MV-4-11 (cell line): Measurements from ENCODE around the gene PAFAH2.

Source experiments
- DNase-seq: peaks from one replicate; lab custom pipeline; 2025; lab: John Stamatoyannopoulos, UW

Gene PAFAH2

GRCh38 chr1:26031196-26031595 lies 33.3 kb upstream of the PAFAH2 start:
- DNase-seq = no peak

DNA sequence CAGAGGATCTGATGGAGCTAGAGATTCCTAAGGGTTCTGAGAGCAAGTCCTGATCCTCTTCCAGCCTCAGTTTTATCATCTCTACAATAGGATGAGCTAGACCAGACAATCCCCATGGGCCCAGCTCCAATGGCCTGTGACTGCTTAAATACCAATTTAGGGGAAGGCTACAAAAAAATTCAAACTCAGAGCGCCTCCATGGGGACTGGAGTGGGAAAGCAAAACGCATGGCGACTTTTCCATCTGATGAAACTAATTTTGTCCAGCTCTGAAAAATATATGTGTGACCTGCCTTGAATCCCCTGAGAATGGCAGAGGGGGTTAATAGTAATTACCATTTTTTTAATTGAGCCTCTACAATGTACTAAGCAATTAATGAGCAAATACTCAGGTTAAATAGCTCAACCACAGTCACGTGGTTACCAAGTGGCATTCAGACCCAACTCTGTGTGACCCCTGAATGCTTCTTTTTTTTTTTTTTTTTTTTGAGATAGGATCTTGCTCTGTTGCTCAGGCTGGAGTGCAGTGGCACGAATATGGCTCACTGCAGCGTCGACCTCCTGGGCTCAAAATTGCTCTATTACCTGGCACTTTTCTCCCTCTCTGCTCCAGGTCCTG lies 32.1 kb upstream of the PAFAH2 start:
- peak; percentile 9 for DNase-seq

DNA sequence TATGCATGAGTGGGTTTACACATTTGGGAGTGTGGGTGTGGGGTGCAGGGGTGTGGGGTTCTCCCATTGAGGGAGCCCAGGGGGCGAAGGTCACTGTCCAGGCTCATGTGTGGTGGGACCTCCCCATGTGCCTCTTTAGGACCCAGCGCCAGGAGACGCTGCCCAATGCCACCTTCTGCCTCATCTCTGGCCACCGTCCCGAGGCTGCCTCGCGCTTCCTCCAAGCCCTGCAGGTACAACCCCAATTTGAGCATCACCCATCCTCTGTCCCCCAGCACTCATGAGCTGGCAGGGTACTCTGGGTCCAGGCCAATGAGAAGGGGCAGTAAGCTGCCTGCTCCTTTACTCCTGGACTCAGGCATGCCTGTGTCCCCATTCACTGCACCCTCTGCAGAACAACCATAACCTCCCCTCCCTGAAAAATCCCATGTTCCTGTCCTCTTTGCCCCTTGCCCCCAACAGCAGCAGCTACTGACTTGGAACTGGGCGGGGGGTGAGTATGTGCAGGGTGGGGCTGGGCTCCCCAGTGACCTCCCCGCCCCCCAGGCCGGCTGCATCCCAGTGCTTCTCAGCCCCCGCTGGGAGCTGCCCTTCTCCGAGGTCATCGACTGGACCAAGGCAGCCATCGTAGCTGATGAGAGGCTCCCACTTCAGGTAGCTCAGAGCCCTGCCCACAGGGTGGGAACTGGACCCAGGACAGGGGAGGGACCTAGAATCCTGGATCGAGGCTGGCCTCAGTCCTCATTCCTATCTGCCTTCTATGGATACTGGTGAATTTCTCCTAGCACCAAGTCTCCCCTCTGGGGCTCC lies 31.4 kb upstream of the PAFAH2 start:
- DNase-seq = no peak

GRCh38 chr1:26028490-26028980 lies 30.7 kb upstream of the PAFAH2 start:
- DNase-seq = no peak

DNA sequence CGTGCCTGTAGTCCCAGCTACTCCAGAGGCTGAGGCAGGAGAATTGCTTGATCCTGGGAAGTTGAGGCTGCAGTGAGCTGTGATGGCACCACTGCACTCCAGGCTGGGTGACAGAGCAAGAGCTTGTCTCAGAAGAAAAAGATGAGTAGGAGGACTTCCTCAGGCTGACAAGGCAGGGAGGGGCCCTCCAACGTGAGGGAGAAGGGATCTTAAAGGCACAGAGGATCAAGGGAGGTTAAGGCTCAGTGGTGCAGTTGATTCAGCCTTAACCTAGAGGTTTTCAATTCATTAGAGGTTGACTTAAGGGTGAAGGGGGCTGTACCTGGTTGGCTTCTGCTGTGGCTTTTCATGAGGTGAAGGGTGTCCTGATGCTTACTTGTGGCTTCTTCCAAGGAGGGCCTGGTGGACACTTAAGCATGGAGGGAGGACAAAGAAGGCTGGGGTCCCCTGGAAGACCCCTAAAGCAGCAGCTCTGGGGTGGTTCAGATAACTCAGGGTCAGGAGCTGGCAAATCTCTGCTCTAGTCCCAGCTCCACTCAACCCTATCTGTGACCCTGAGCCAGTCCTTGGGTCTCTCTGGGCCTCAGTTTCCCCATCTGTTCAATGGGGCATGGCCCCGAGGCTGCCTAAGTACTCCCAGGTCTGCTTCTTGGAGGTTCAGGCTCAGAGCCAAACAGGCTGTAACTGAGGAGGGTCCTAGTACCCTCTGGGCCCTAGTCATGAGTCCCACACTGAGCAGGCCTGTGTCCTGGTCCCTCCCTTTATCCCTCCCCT lies 30.0 kb upstream of the PAFAH2 start:
- peak; percentile 48 for DNase-seq

- no peak for DNase-seq
These were observed 27.7 kb upstream of the PAFAH2 start for GRCh38 chr1:26025517-26025916.

DNA sequence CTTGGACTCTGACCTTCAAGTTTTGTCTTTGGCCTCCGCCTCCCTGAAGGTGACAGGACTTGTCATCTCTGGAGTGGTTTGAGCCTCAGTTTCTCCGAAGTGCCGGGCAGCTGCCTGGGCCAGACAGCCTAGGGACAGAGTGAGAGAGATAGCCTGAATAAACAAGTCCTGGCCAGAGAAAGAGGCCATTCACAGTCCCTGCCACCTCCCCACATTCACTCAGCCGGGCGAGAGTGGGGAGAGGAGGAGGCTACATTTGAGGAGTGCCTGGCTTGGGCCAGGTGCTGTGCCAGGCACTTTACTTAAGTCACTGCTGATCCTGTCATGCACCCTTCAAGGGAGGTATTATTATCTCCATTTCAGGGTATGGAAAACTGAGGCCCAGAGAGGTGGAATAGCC lies 27.2 kb upstream of the PAFAH2 start:
- no peak for DNase-seq

GRCh38 chr1:26023826-26024225 lies 26.0 kb upstream of the PAFAH2 start:
- DNase-seq = no peak

GRCh38 chr1:26023009-26023408 lies 25.1 kb upstream of the PAFAH2 start:
- DNase-seq = no peak

- DNase-seq = no peak
These were observed 24.5 kb upstream of the PAFAH2 start for GRCh38 chr1:26022404-26022779.

GRCh38 chr1:26021647-26022403 lies 24.0 kb upstream of the PAFAH2 start, which contains the start of gene EXTL1:
Gene EXTL1 (plus strand): TSS chr1:26021775. CDS start chr1:26022647, 872 bp downstream.
- no peak for DNase-seq

GRCh38 chr1:26020941-26021646 lies 23.2 kb upstream of the PAFAH2 start:
- no peak for DNase-seq

DNA sequence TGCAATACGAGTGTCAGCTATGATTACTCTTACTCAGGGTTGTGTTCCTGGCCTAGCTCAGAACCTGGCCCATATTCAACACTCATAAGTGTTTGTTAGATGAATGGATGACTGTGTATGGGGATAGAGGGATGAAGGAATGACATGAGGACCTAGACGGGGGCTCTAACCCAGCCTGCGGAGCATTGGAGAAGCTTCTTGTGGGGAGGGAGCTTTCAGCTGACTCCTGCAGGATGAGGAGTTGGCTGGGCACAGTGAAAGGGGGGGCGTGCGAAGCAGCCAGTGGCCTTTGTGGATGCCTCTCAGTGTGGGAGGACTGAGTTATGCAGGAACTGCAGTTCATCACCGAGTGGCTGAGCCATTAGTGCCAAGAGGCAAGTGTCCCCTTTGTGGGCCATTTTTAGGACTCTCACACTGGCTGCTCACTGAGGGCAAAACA lies 22.5 kb upstream of the PAFAH2 start:
- DNase-seq = no peak

GRCh38 chr1:26019641-26020315 lies 21.9 kb upstream of the PAFAH2 start:
- DNase-seq = peak; percentile 91

DNA sequence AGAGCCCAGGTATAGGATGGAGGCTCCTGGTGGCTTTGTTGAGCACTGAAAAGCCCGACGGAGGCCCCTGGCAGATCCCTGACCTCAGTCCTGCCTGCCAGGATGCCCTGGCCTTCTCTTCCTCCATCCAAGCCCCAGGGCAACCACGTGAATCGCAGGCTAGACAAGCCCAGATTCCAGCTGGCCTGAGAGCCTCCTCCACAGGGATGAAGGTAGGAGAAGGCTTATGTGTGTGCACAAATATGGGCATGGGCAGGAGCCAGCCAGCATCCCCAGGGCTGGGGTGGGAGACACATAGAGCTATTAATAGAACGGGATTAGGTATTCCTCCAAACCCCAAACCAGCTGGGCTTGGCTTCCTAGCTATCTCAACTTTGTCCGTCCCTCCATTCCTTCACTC lies 19.7 kb upstream of the PAFAH2 start:
- DNase-seq = no peak

DNA sequence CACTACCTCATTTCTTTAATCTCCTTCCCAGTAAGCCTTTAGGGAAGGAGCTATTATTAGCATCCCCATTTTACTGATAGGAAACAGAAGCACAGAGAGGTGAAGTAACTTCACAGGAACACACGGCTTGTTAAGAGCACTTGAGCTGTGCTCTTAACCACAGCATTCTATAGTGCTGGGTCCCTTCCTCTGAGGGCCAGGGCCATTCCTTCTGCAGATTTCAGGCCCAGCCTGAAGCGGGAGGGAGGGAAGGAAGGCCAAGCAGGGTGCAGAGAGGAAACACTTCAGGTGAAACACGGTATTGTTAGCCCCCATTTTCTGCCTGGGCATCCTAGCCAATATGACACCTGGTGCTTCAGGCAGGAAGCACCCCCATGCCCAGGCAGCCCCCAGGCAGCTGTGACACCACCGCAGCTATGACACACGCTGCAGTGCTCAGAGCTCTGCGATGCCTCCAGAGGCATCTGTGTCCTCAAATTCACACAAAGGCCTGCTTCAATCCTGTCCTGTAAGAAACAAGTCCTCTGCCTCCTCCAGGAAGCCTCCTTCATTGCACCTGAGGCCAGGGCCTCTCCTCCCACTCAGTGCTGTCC lies 19.2 kb upstream of the PAFAH2 start:
- DNase-seq = peak; percentile 86

- peak; percentile 57 for DNase-seq
These were observed 18.5 kb upstream of the PAFAH2 start for GRCh38 chr1:26016258-26016952.

DNA sequence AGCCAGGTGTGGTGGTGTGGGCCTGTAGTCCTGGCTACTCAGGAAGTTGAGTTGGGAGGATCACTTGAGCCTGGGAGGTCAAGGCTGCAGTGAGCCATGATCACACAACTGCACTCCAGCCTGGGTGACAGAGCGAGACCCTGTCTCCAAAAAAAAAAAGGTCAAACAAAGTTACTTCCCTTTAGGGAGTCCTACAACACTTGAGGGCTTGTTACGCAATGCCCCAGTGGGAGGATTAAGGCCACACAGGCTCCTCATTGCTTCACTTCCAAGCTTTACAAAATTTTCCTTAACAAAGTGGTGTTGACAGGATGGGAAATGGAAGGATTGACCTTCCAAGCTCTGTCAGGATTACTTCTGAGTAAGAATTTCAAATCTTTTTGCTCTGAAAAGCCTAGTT lies 17.5 kb upstream of the PAFAH2 start:
- DNase-seq = peak; percentile 96

- DNase-seq = no peak
These were observed 16.3 kb upstream of the PAFAH2 start for GRCh38 chr1:26014179-26014578.

- DNase-seq = no peak
These were observed 15.0 kb upstream of the PAFAH2 start for GRCh38 chr1:26012864-26013263.
